ENCODE results near the gene FKBP2.
A peak's percentile ranks its signal among the peaks of the same experiment; 100 is the strongest.

The FKBP2 gene

DNA sequence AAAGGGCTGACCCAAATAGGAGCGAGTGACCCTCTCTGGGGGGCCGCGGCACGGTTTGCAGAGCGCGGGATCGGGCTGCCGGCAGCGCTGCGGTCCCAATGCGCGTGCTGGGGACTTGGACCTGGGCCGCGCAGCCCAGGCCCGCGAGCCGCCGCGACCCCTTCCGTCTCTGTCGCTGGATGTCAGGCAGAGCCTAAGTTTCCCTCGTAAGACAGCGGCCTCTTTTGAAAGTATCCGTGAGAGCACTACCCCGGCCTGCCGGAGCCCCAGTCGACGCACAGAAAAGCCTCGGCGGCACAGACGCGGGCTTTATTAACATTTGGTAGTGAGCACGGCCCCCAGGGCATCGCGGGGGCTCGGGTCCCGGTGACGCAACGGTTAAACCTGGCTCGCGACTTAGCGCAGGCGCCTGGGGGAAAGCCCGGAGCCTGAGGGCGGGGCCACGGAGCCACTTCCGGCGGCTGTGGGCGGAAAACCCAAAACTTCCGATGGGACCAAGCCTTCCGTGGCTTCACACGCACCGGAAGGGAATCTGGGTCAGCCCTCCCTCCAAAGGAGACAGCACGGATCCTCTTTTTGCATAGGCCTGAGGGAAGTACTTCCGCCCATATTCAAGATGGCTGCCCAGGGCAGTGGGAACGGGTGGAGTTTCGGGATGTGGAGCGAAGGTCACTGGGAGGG, 28.8 kb downstream of the FKBP2 start:
- DNase-seq, result peak; percentile 99
- in situ Hi-C loops (cut with HindIII; ENCODE audit: low pct_ligation_motif_present, low pct_unique_long_range_greater_than_20kb, low sequenced_read_pairs), result no loop called here

DNA sequence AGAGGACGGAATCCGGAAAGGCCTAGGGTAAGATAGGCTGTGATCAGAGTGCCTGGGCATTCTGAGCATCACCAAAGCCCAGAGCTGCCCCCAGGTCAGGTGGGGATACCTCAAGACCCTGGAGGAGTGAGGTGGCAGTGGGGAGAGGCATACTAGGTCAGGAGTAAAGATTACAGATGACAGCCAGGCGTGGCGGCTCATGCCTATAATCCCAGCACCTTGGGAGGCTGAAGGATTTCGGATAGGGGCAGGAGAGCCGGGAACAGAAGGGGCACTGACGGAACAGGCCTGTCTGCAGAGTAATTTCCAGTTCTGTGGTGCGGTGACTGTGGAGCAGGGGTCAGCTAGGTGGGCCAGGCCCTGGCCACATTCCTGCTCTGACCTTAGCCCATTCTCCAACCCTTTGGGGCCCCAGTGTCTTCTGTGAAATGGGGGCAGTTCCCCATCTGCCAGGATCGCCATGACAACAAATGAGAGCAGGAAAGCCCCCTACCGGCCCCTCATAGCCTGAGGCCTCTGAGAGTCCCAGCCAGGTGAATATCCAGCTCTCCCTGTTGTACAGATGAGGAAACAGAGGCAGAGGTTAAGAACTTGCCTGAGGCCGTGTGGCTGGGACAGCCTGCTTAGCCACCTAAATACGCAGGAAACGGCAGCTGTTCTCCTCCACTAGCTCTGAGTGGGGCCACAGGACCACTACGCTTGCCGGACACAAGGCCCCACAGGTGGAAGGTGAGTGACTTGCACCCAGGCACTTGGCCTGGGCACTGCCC, 34.3 kb downstream of the FKBP2 start:
- in situ Hi-C loops (cut with HindIII; ENCODE audit: low pct_ligation_motif_present, low pct_unique_long_range_greater_than_20kb, low sequenced_read_pairs), result no loop called here
- DNase-seq, result no peak

DNA sequence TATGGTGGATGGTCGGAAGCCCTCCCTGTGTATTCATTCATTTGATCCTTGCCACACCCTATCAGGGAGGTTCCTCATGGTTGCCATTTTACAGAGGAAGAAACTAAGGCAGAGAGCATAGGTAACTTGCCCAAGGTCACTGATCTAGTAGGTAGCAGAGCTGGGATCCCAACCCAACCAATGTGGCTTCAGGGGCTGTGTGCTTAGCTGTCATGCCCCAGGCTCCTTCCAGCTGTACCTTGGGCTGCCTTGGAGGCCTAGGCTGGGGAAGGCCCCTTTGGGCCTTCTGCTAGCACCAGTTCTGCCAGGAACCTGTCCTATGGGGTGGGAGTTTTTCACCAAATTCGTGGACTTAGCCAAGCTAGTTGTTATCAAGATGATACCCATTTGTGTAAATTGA, 34.9 kb downstream of the FKBP2 start:
- no peak for DNase-seq

DNA sequence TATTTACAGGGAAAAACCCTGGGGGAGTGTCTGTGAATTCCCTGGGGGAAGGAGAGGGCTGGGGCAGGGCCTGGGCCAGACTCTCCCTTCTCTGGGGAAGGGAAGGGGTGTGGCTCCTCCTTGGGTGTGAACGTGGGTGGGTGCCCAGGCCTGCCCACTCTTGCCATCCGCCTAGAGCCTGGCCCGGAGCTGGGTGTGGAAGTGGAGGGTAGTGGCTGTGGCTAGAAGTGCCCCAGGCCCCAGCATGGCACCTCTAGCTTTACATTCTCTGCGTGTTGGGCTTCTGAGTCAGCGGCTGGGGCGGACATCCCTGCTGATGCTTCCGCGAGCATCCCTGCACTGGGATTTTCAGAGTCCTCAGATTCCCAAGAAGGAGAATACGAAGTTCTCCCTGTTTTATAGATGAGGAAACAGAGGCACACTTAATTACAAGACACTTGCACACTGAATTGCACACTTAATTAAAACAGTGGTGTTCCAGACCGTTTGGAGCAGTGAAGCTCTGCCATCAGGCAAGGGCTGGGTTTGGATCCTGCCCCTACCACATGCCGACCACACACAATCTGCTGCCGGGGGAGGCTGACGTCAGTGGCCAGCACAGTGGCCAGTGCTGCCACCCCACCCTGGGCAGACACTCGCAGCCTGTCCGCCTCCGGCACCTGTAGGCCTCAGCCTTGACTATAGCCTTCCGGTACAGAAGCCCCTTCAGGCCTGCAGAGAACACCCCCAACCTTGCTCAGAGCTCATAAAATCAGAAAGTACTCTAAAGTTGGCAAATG, 35.9 kb downstream of the FKBP2 start:
- in situ Hi-C loops (cut with HindIII; ENCODE audit: low pct_ligation_motif_present, low pct_unique_long_range_greater_than_20kb, low sequenced_read_pairs), result no loop called here

More for the DNA sequence above, 34.9 kb downstream of the FKBP2 start:
- in situ Hi-C loops (cut with HindIII; ENCODE audit: low pct_ligation_motif_present, low pct_unique_long_range_greater_than_20kb, low sequenced_read_pairs), result no loop called here

DNA sequence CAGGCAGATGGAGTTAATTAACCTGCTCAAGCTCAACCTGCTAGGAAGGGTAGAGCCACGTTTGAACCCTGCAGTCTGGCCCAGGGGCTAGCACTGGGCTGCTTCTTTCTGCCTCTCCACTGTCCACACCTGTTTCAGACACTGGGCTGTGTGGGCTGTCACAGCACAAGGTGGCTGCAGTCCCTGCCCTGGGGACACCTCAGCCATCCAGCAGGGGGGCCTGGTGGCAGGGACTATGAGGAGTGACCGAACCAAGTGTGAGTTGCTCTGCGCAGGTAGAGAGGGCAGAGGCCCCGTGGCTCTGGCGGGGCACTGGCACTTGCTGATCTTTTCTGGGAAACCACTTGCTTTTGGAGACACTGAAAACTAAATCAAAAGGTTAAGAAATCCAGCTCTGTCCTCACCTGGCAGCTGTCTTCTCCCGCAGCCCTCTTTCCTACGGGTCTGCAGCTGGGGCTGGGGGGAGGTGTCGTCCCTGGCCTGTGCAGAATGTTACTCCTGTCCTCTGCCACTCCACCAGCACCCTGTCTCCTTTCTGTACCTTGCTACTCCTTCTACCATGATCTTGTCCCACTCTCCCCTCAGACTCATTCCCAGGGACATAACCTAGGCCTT, 37.8 kb downstream of the FKBP2 start:
- DNase-seq, result no peak
- in situ Hi-C loops (cut with HindIII; ENCODE audit: low pct_ligation_motif_present, low pct_unique_long_range_greater_than_20kb, low sequenced_read_pairs), result no loop called here

More for the DNA sequence above, 35.9 kb downstream of the FKBP2 start:
- DNase-seq, result no peak

DNA sequence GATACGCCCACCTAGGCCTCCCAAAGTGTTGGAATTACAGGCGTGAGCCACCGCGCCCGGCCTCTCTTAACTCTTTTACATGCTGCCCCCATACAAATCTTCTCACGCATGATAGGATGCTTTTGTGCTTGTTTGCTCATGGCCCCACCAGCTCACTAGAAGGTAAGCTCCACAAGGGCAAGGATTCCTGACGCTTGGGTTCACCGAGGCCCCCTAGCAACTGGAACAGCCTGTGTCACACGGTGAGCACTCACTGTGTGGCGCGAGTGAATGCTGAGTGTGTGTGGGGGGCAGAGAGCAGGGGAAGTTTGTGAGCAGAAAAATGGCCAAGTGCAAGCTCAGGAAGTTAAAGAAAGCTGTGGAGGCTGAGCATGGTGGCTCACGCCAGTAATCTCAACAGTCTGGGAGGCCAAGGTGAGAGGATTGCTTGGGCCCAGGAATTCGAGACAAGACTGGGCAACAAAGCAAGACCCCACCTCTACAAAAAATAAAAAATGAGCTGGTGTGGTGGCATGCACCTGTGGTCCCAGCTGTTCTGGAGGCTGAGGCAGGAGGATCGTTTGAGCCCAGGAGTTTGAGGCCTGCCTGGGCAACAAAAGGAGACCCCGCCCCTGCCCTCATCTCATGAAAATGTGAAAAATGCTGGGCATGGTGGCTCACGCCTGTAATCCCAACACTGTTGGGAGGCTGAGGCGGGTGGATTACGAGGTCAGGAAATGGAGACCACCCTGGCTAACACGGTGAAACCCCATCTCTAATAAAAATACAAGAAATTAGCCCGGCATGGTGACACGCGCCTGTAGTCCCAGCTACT, 41.3 kb downstream of the FKBP2 start:
- DNase-seq, result no peak
- in situ Hi-C loops (cut with HindIII; ENCODE audit: low pct_ligation_motif_present, low pct_unique_long_range_greater_than_20kb, low sequenced_read_pairs), result no loop called here

DNA sequence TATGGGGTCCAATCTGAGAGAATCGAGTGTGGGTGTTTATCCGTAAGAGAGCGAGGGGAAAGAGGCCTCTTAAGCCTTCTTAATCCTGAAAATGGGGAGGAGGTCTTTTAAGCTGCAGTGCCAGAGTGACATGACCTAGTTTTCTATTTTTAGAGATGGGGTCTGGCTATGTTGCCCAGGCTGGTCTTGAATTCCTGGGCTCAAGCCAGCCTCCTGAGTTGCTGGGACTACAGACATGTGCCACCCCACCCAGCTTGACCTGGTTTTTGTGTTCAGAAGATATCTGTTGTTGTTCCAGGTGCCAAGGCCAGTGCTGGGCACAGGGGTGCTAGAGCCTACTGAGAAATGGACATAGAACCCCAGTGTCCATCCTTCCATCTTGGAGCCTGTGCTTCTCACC, 42.2 kb downstream of the FKBP2 start:
- in situ Hi-C loops (cut with HindIII; ENCODE audit: low pct_ligation_motif_present, low pct_unique_long_range_greater_than_20kb, low sequenced_read_pairs), result no loop called here
- DNase-seq, result no peak

DNA sequence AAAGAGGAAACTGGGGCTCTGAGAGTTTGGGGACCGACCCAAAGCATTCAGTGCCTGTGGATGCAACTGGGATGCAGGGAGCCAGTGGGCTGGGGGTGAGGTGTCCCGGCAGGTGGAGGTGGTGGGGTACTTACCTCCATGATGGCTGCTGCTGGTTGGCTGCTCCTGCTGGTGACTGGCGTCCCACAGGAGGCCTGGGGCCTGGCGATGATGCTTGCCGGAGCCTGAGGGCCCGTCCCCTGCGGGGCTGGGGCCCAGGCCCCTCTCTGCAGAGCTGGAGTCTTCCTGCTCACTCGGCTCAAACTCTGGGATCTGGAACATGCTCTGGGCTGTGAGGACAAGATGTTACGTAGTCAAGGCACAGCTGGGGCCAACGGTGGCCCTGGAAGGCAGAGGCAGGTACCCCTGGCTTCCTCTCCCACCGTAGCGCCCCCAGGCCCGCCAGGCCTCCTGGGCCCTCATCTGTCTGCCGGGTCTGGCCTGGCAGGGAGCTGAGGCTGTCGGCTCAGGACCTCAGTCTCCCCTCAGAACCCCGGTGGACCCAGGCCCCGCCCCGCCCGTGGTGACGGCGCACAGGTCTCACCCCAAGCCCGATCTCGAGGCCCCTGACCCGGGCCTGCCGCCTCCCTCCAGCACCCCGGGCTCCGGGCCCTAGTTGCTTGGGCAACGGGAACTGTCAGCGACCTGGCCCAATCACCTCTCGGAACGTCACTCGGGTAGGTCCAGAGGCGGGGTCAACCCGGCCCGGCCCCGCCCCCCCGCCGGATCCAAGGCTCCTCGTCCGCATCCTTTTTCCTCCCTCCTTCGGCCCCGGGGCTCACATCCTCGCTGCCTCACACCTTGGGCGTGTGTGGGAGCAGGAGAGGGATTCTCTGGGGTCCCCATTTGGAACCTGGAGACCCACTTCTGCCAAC, 43.4 kb downstream of the FKBP2 start, which contains the start of gene BAD:
Gene BAD, minus strand, starts transcription at position 618 of the 914 bp plus-strand sequence. Its CDS starts 297 bp downstream, at position 321.
- DNase-seq, result peak; percentile 89

DNA sequence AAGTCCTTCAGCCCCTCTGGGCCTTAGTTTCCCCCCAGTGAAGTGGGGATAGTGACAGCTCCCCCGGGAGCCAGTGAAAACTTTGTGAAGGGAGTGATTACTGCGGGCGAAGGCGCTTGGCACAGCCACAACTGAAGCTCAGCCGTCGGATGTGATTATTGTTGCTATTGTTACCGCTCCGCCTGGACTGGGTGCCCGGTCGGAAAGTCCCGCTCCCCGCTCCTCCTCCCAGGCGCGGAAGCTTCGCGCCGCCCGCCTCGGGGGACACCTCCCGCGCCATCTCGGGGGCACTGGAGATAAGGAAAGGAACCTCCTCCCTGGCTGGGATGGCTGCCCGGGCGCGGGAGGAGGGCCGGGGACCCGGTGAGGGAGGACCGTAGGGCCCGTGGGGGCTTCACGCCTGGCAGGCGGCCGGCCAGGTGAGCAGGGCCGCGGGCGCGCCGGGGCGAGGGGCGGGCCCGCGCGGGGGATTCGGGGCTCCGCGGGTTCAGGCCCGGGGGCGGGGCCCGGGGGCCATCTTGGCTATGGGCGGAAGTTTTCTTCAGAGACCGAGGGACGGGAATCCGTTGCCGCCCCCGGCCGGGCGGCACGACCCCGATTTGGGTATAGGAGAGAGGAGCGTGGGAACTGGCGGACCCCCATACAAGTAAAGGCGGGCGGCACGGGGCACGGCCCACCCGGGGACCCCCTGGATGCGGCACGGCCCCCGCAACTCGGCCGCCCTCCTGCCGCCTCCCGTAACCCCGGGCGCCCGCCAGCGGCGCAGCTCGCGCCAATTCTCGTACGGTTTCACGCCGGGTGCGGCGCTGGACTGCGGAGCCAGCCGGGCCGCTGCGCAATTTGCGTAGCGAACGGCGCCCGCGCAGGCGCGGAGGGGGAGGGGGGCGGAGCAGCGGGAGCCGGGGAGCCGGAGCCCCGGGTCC, 44.3 kb downstream of the FKBP2 start, which contains the start of gene GPR137:
Gene GPR137, plus strand, starts transcription at position 887 of the 923 bp plus-strand sequence. CDS start 677 bp downstream, outside the sequence.
- in situ Hi-C loops (cut with HindIII; ENCODE audit: low pct_ligation_motif_present, low pct_unique_long_range_greater_than_20kb, low sequenced_read_pairs), result no loop called here
- DNase-seq, result peak; percentile 74

More for the DNA sequence above, 43.4 kb downstream of the FKBP2 start, which contains the start of gene BAD:
- in situ Hi-C loops (cut with HindIII; ENCODE audit: low pct_ligation_motif_present, low pct_unique_long_range_greater_than_20kb, low sequenced_read_pairs), result no loop called here

DNA sequence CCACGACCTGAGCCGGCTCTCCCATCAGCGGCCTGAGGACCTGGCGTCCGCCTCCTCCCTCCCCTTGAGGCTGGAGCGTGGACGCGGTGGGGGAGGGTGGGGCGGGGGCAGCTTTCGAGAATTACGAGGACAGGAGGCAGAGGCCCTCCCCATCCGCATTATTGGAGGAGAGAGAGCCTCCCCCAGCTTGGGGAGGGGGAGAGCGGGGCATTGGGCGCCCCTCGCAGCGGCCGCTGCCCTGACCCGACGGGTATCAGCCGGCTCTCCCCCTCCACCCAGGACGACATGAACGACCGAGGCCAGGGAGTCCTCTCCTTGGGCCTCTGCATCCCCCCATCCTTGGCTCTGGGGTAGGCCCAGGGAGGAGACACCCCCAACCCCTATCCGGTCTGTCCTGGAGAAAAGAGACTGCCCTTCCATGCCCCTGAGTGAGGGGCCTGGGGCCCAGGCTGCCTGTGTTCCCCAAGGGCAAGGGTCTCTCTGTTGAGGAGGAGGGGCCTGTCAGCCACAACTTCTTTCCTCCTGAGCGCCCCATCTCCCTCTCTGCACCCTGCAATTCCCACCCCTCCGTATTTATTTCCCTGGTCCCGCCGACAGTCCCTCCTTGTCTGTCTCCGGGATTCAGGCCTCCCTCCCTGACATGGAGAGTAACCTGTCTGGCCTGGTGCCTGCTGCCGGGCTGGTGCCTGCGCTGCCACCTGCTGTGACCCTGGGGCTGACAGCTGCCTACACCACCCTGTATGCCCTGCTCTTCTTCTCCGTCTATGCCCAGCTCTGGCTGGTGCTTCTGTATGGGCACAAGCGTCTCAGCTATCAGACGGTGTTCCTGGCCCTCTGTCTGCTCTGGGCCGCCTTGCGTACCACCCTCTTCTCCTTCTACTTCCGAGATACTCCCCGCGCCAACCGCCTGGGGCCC, 45.2 kb downstream of the FKBP2 start:
- in situ Hi-C loops (cut with HindIII; ENCODE audit: low pct_ligation_motif_present, low pct_unique_long_range_greater_than_20kb, low sequenced_read_pairs), result no loop called here
- peak; percentile 28 for DNase-seq

DNA sequence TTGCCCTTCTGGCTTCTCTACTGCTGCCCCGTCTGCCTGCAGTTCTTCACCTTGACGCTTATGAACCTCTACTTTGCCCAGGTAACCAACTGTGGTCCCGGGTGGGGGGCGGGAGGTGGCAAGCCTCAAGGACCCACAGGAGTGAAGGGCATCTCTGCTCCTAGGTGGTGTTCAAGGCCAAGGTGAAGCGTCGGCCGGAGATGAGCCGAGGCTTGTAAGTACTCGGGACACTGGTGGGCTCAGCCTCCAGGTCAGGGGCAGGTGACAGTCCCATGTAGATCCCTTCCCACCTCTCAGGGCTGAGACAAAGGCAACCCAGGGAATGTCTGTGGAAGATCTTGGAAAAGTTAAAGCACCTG, 45.9 kb downstream of the FKBP2 start:
- DNase-seq, result no peak
- in situ Hi-C loops (cut with HindIII; ENCODE audit: low pct_ligation_motif_present, low pct_unique_long_range_greater_than_20kb, low sequenced_read_pairs), result no loop called here

DNA sequence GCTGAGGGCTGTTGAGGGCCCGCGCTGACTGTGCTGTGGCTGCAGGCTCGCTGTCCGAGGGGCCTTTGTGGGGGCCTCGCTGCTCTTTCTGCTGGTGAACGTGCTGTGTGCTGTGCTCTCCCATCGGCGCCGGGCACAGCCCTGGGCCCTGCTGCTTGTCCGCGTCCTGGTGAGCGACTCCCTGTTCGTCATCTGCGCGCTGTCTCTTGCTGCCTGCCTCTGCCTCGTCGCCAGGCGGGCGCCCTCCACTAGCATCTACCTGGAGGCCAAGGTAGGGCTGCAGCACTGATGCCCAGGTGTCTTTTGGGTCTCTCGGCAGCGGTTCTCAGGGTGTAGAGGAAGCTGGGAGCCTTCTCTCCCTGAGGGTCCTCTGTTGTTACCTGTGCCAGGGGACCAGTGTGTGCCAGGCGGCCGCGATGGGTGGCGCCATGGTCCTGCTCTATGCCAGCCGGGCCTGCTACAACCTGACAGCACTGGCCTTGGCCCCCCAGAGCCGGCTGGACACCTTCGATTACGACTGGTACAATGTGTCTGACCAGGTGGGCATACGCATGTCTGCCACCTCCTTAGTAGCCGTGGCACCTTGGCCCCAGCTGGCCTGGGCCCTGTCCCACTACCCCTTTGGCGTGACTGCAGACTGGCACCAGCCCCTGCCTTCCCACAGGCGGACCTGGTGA, 46.9 kb downstream of the FKBP2 start:
- DNase-seq, result no peak
- in situ Hi-C loops (cut with HindIII; ENCODE audit: low pct_ligation_motif_present, low pct_unique_long_range_greater_than_20kb, low sequenced_read_pairs), result no loop called here

DNA sequence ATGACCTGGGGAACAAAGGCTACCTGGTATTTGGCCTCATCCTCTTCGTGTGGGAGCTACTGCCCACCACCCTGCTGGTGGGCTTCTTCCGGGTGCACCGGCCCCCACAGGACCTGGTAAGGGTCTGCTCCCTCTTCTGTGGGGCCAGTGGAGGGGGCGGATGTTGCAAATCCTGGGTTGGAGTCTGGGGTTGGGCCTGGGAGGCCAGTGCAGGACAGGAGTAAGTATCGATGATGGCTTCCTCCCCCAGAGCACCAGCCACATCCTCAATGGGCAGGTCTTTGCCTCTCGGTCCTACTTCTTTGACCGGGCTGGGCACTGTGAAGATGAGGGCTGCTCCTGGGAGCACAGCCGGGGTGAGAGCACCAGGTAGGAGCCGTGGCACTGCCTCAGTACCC, 47.5 kb downstream of the FKBP2 start:
- in situ Hi-C loops (cut with HindIII; ENCODE audit: low pct_ligation_motif_present, low pct_unique_long_range_greater_than_20kb, low sequenced_read_pairs), result no loop called here
- no peak for DNase-seq

DNA sequence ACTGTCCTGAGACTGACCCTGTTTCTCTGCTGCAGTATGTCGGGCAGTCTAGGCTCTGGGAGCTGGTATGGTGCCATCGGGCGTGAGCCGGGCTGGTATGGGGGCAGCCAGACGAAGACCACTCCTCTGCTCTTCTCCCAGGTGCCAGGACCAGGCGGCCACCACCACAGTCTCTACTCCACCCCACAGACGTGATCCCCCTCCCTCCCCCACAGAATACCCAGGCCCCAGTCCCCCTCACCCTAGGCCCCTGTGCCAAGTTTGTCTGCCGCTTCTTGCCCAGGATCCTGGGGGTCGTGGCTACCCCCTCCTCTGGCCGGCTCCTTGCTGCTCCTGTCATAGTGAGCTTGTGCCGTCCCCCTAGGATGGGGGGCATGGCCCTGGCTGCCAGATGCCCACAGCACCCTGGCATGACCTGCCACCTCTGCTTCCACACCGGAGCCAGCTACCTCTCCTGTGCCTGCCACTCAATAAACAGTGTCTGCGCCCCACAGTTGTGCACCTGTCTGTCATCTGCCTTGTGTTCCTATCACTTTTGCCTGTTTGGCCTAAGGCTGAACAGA, 48.2 kb downstream of the FKBP2 start:
- no peak for DNase-seq
- in situ Hi-C loops (cut with HindIII; ENCODE audit: low pct_ligation_motif_present, low pct_unique_long_range_greater_than_20kb, low sequenced_read_pairs), result no loop called here
